HG03354 (cell line): ENCODE data around the gene IL13.
A peak's percentile ranks its signal among the peaks of the same experiment; 100 is the strongest.
"Not testable (repeated sequence)": the region's sequence is repeated elsewhere in the genome, so short reads cannot be mapped to it uniquely, and the experiment has no call there.

Source experiments
- ATAC-seq: cut with Tn5 transposase; IDR thresholded peaks from one replicate; pipeline ENCODE4 v1.9.1; 2021; ENCODE audit warnings: mild to moderate bottlenecking; ENCODE audit not compliant: unreplicated experiment, poor library complexity, severe bottlenecking

Gene IL13

GRCh38 chr5:132684922-132685720 lies 27.1 kb downstream of the IL13 start:
- no peak for ATAC-seq

- ATAC-seq = no peak
Measured at GRCh38 chr5:132686193-132686592, 28.2 kb downstream of the IL13 start.

- peak; percentile 38 for ATAC-seq
Measured at GRCh38 chr5:132687995-132688394, 30.0 kb downstream of the IL13 start.

- peak; percentile 64 for ATAC-seq
Measured at GRCh38 chr5:132688536-132689339, 30.8 kb downstream of the IL13 start.

- ATAC-seq = no peak
Measured at GRCh38 chr5:132689513-132689912, 31.5 kb downstream of the IL13 start.

GRCh38 chr5:132690156-132690555 lies 32.2 kb downstream of the IL13 start:
- no peak for ATAC-seq

GRCh38 chr5:132691755-132692631 lies 34.0 kb downstream of the IL13 start:
- ATAC-seq = not testable (repeated sequence)

GRCh38 chr5:132692632-132692967 lies 34.6 kb downstream of the IL13 start:
- no peak for ATAC-seq

GRCh38 chr5:132695956-132696355 lies 38.0 kb downstream of the IL13 start:
- ATAC-seq = no peak

- no peak for ATAC-seq
Measured at GRCh38 chr5:132704875-132705274, 46.9 kb downstream of the IL13 start.

GRCh38 chr5:132708645-132709044 lies 50.7 kb downstream of the IL13 start:
- no peak for ATAC-seq
